GM12878 (cell line): ENCODE data around the gene SLC6A20. TPM values are rescaled to one million over a fixed set of nuclear protein-coding genes. Genes with fewer than 3 reads are reported as not detected.

ENCODE experiments used
- ATAC-seq: fragments of 200-7000 bp; cut with Tn5 transposase; 3 replicates; pipeline ENCODE4 v1.9.1; 2020; ENCODE audit warnings: mild to moderate bottlenecking, moderate library complexity
- BruUV-seq: library from RNA; stranded (reverse); fragments of 400-500 nt; replicated peaks from 2 replicates; lab custom pipeline; 2021; lab: Mats Ljungman, UMichigan
- CTCF ChIA-PET: fragments of 300-600 bp; sonication (Branson Sonifier 250); formaldehyde crosslinking; extraction: SDS; loops from one replicate; lab custom pipeline; 2021; ENCODE audit warnings: inconsistent platforms; lab: Yijun Ruan, JAX
- POLR2A ChIA-PET: fragments of 350-600 bp; formaldehyde crosslinking; extraction: SDS; loops from one replicate; lab custom pipeline; 2021; ENCODE audit warnings: inconsistent platforms; lab: Charles Lee
- RAD21 ChIA-PET: fragments of 300-600 bp; sonication (Branson Sonifier 250); formaldehyde crosslinking; loops from one replicate; lab custom pipeline; 2023; ENCODE audit warnings: antibody characterized with exemption; ENCODE audit not compliant: unreplicated experiment; lab: Charles Lee
- SMC1A ChIA-PET: fragments of 300-600 bp; sonication (Branson Sonifier 250); formaldehyde crosslinking; loops from one replicate; lab custom pipeline; 2023; ENCODE audit not compliant: unreplicated experiment, uncharacterized antibody; lab: Charles Lee
- DNase-seq: peaks from one replicate; pipeline ENCODE4 v3.0.0-alpha.2; 2011; ENCODE audit warnings: low read depth, low spot score
- FAIRE-seq: peaks from 3 replicates; lab custom pipeline; 2011; peaks lifted over from hg19 to GRCh38; lab: Jason Lieb, UNC
- H2AFZ ChIP-seq: 2 replicates; pipeline ENCODE4 v1.6.0; 2011; ENCODE audit warnings: low read depth, low read length, control low read depth; ENCODE audit not compliant: control insufficient read depth
- H3K27ac ChIP-seq: 2 replicates; pipeline ENCODE4 v1.5.1; 2011; ENCODE audit warnings: control low read depth; ENCODE audit not compliant: control insufficient read depth, insufficient read depth
- H3K27me3 ChIP-seq, 2 experiments: replicated peaks in 1 of 2; 2 replicates each; pipeline versions ENCODE4 v1.6.0 to v1.6.1; 2011; ENCODE audit warnings: low read length in 1 of 2; ENCODE audit not compliant: control insufficient read depth in 2 of 2, insufficient read depth in 2 of 2
- H3K36me3 ChIP-seq, 2 experiments: 2 replicates each; pipeline ENCODE4 v1.5.1; 2011; ENCODE audit warnings: low read length in 1 of 2; ENCODE audit not compliant: control insufficient read depth in 2 of 2, insufficient read depth in 2 of 2
- H3K4me1 ChIP-seq: 2 replicates; pipeline ENCODE4 v1.6.1; 2011; ENCODE audit warnings: mild to moderate bottlenecking, low read length, moderate library complexity, mixed read lengths; ENCODE audit not compliant: control insufficient read depth, insufficient read depth
- H3K4me2 ChIP-seq: 2 replicates; pipeline ENCODE4 v1.6.0; 2011; ENCODE audit warnings: control low read depth; ENCODE audit not compliant: control insufficient read depth, insufficient read depth
- H3K4me3 ChIP-seq: fragments of 200-600 bp; sonication (generic); 2 replicates; pipeline ENCODE4 v1.5.1; 2016
- H3K79me2 ChIP-seq: 2 replicates; pipeline ENCODE4 v1.6.0; 2011; ENCODE audit warnings: low read length; ENCODE audit not compliant: control insufficient read depth, insufficient read depth
- H3K9ac ChIP-seq: 2 replicates; pipeline ENCODE4 v1.8.0; 2011; ENCODE audit warnings: low read length, control low read depth, mixed read lengths; ENCODE audit not compliant: control insufficient read depth, insufficient read depth
- H3K9me3 ChIP-seq: replicated peaks from 3 replicates; pipeline ENCODE4 v1.5.1; 2011; ENCODE audit warnings: mild to moderate bottlenecking, low read length; ENCODE audit not compliant: control insufficient read depth, insufficient read depth
- H4K20me1 ChIP-seq: 2 replicates; pipeline ENCODE4 v1.6.0; 2011; ENCODE audit not compliant: control insufficient read depth, insufficient read depth
- ATF3 ChIP-seq: IDR thresholded peaks from 2 replicates; pipeline ENCODE4 v1.6.1; 2011; ENCODE audit warnings: low read depth, mild to moderate bottlenecking, low read length, moderate library complexity, borderline replicate concordance; ENCODE audit errors: extremely low read depth
- CBX5 ChIP-seq: sonication (generic); IDR thresholded peaks from 2 replicates; pipeline ENCODE4 v1.6.1; 2016; ENCODE audit warnings: low read depth, moderate library complexity, mild to moderate bottlenecking, inconsistent platforms
- ETV6 ChIP-seq, 2 experiments: fragments of 450-650 bp in 1 of 2; IDR thresholded peaks in 1 of 2; conservative IDR thresholded peaks in 1 of 2; 2 replicates each; pipeline ENCODE4 v1.6.1; 2014; ENCODE audit warnings: antibody characterized with exemption in 1 of 2, borderline replicate concordance in 1 of 2, low read depth in 1 of 2, mild to moderate bottlenecking in 1 of 2, moderate library complexity in 1 of 2
- FOS ChIP-seq: IDR thresholded peaks from 3 replicates; pipeline ENCODE4 v1.6.1; 2011; ENCODE audit warnings: borderline replicate concordance; ENCODE audit not compliant: insufficient read length; ENCODE audit errors: extremely low read depth
- HDGF ChIP-seq: fragments of 450-650 bp; IDR thresholded peaks from 2 replicates; pipeline ENCODE4 v1.6.1; 2016; ENCODE audit warnings: antibody characterized with exemption
- KLF5 ChIP-seq: fragments of 450-650 bp; IDR thresholded peaks from 2 replicates; pipeline ENCODE4 v1.6.1; 2014; ENCODE audit warnings: mild to moderate bottlenecking; ENCODE audit not compliant: partially characterized antibody
- NFYA ChIP-seq: IDR thresholded peaks from 2 replicates; pipeline ENCODE4 v1.6.1; 2011; ENCODE audit warnings: low read depth, mild to moderate bottlenecking, low read length, improper control_type of control experiment, borderline replicate concordance
- NR2C2 ChIP-seq: IDR thresholded peaks from 2 replicates; pipeline ENCODE4 v1.6.1; 2011; ENCODE audit warnings: borderline replicate concordance, low read depth; ENCODE audit not compliant: control insufficient read depth, insufficient read length
- POLR2A ChIP-seq: IDR thresholded peaks from 2 replicates; pipeline ENCODE4 v1.6.1; 2011; ENCODE audit warnings: low read depth, mild to moderate bottlenecking, low read length
- POU2F2 ChIP-seq: IDR thresholded peaks from 3 replicates; pipeline ENCODE4 v1.6.1; 2011; ENCODE audit warnings: low read depth, mild to moderate bottlenecking, low read length, borderline replicate concordance
- RFX5 ChIP-seq: IDR thresholded peaks from 2 replicates; pipeline ENCODE4 v1.6.1; 2011; ENCODE audit warnings: low read depth, low read length, improper control_type of control experiment
- SIN3A ChIP-seq: IDR thresholded peaks from 2 replicates; pipeline ENCODE4 v1.6.1; 2012; ENCODE audit warnings: low read depth, low read length, improper control_type of control experiment
- SREBF2 ChIP-seq: IDR thresholded peaks from 2 replicates; pipeline ENCODE4 v1.6.1; 2012; ENCODE audit warnings: mild to moderate bottlenecking, low read length
- TCF12 ChIP-seq: IDR thresholded peaks from 2 replicates; pipeline ENCODE4 v1.6.1; 2011; ENCODE audit warnings: low read depth, mild to moderate bottlenecking, low read length
- ZNF24 ChIP-seq: fragments of 450-650 bp; IDR thresholded peaks from 2 replicates; pipeline ENCODE4 v1.6.1; 2017; ENCODE audit warnings: antibody characterized with exemption, mild to moderate bottlenecking
- ZNF274 ChIP-seq: IDR thresholded peaks from one replicate; pipeline ENCODE4 v1.8.0; 2011; ENCODE audit not compliant: insufficient read length, insufficient read depth
- WGBS: methylation state at CpG from one replicate; pipeline ENCODE4 v1.1.6; 2016; ENCODE audit warnings: low lambda C conversion rate; ENCODE audit not compliant: insufficient replicate concordance, insufficient coverage; ENCODE audit errors: missing lambda C conversion rate; 5-methylcytosine and 5-hydroxymethylcytosine counted together
- in situ Hi-C: fragments of 300-500 bp; cut with MboI; formaldehyde crosslinking; loops from 9 replicates; pipeline ENCODE4 v1.14.3; 2018; ENCODE audit warnings: mixed read lengths
- intact Hi-C: fragments of 100-400 bp; cut with micrococcal nuclease; formaldehyde crosslinking; loops from one replicate; pipeline ENCODE4 v1.14.2; 2022; ENCODE audit not compliant: unreplicated experiment
- polyA plus RNA-seq, 11 experiments: library from polyadenylated mRNA; depleted of rRNA in 4 of 11; unstranded in 6 of 11; stranded (reverse) in 5 of 11; fragments of >200 nt; fragmentation: Nextera tagmentation in 4 of 11; fragmentation: Illumina TruSeq in 1 of 11; extraction: Ambion mirVana in 4 of 11; extraction: Trizol in 1 of 11; gene quantifications; 1 replicate in 1 of 11; 2 replicates in 10 of 11; pipeline versions ENCODE4 v1.2.1 to v1.2.3, GENCODE V29; 2011 to 2016; ENCODE audit warnings: inconsistent platforms in 2 of 11, missing spikeins in 2 of 11, low read depth in 1 of 11
- total RNA-seq, 4 experiments: library from RNA; depleted of rRNA in 3 of 4; stranded (reverse); fragments of >200 nt in 3 of 4; fragmentation: Illumina TruSeq in 1 of 4; extraction: Trizol in 1 of 4; gene quantifications; 2 replicates each; pipeline versions ENCODE4 v1.2.1 to v1.2.3, GENCODE V29; 2013 to 2021

The SLC6A20 gene
- total and polyA plus RNA-seq, 10 of the 15 experiments (the other 5 are each of a cell fraction or from before 2014, with no cell fraction given), result 0.31 to 4.1 (median 1.1) TPM

GRCh38 chr3:45746777-45747622 is 49.3 kb downstream of the SLC6A20 start:
- RAD21 ChIA-PET, result interaction anchor here (0.6 to 1.1 kb wide), 2 partner anchors 329 to 510 kb away, joined by 3 read pairs; no protein-coding TSS in a partner anchor
- BruUV-seq, result no TSS peak
- no peaks in the 10 kb centered on the region for H3K4me1 ChIP-seq
- CTCF ChIA-PET, result interaction anchor here (0.7 kb wide), 1 partner anchor 159 kb away, joined by 3 read pairs; no protein-coding TSS in a partner anchor
- no peak overlapping the region for H3K4me3 ChIP-seq
- SMC1A ChIA-PET, result no interaction called here
- DNase-seq (no peak), FAIRE-seq (no peak)
- H2AFZ ChIP-seq, result no peak overlapping the region
- no peak overlapping the region for H3K27ac ChIP-seq
- no peak overlapping the region for H3K9ac ChIP-seq
- H3K27me3 ChIP-seq, result no peaks in the 10 kb centered on the region
- H3K36me3 ChIP-seq, result peaks cover 10 to 18% of the 10 kb centered on the region in 2 experiments
- H4K20me1 ChIP-seq, result no peaks in the 10 kb centered on the region
- no peaks in the 10 kb centered on the region; the same call in 2 of the 3 replicates for H3K9me3 ChIP-seq
- no peak for TF ChIP-seq CBX5
- peak; percentile 60 for TF ChIP-seq POLR2A
- TF ChIP-seq, all 136 proteins: peak for 1
- H3K79me2 ChIP-seq, result no peaks in the 10 kb centered on the region
- POLR2A ChIA-PET, result interaction anchor here (0.9 kb wide), 1 partner anchor 42 kb away, joined by 5 read pairs; no protein-coding TSS in a partner anchor
- in situ Hi-C loops (no loop called here), intact Hi-C loops (no loop called here)
- no peak for ATAC-seq
- WGBS, result over 99% methylated on average over 18 of the region's 18 CpGs
- H3K4me2 ChIP-seq, result no peak overlapping the region

GRCh38 chr3:45746165-45746776 is 50.1 kb downstream of the SLC6A20 start:
- no peaks in the 10 kb centered on the region for H3K4me1 ChIP-seq
- no peak for FAIRE-seq
- in situ Hi-C loops (no loop called here), intact Hi-C loops (no loop called here)
- no peak overlapping the region for H2AFZ ChIP-seq
- RAD21 ChIA-PET, result interaction anchor here (0.6 kb wide), 1 partner anchor 511 kb away, joined by 3 read pairs; no protein-coding TSS in a partner anchor
- H4K20me1 ChIP-seq, result no peaks in the 10 kb centered on the region
- BruUV-seq, result no TSS peak
- POLR2A ChIA-PET, result interaction anchor here (0.6 kb wide), 1 partner anchor 117 kb away, joined by 5 read pairs; no protein-coding TSS in a partner anchor
- no peaks in the 10 kb centered on the region for H3K27me3 ChIP-seq
- ATAC-seq, result no peak
- H3K27ac ChIP-seq, result no peak overlapping the region
- H3K36me3 ChIP-seq, result peaks cover 10 to 18% of the 10 kb centered on the region in 2 experiments
- no peak overlapping the region for H3K9ac ChIP-seq
- CTCF ChIA-PET, result no interaction called here
- no peaks in the 10 kb centered on the region for H3K79me2 ChIP-seq
- DNase-seq, result no peak
- no peaks in the 10 kb centered on the region; the same call in 2 of the 3 replicates for H3K9me3 ChIP-seq
- no peak overlapping the region for H3K4me3 ChIP-seq
- SMC1A ChIA-PET, result no interaction called here
- WGBS, result 99% methylated on average over 32 of the region's 32 CpGs
- no peak overlapping the region for H3K4me2 ChIP-seq
- TF ChIP-seq NFYA (no peak), NR2C2 (no peak), ZNF274 (no peak), HDGF (no peak), FOS (no peak), POU2F2 (no peak), SIN3A (no peak), ATF3 (no peak), SREBF2 (no peak), TCF12 (no peak), ETV6 (conservative IDR thresholded peaks at IDR 0.05 in 1 of 2, IDR thresholded peaks at IDR 0.05 in 1 of 2; ENCODE audit: borderline replicate concordance in 1 of 2, low read depth in 1 of 2) (no peak), RFX5 (no peak), KLF5 (no peak), ZNF24 (no peak)
